Mesodermal cell (in vitro differentiated cells): ENCODE results near the gene BICRA.

Experiments
- H3K27ac ChIP-seq: 2 replicates; pipeline ENCODE4 v1.7.0; 2013; ENCODE audit warnings: mild to moderate bottlenecking, low read depth, low read length, moderate library complexity; ENCODE audit not compliant: severe bottlenecking
- H3K36me3 ChIP-seq: 2 replicates; pipeline ENCODE4 v1.7.1; 2013; ENCODE audit warnings: mild to moderate bottlenecking, low read length, moderate library complexity; ENCODE audit not compliant: control insufficient read depth, insufficient read depth
- H3K4me1 ChIP-seq: one replicate; pipeline ENCODE4 v1.7.1; 2013; ENCODE audit warnings: mild to moderate bottlenecking, low read length; ENCODE audit not compliant: insufficient read depth, control insufficient read depth, poor library complexity, severe bottlenecking
- H3K4me3 ChIP-seq: 2 replicates; pipeline ENCODE4 v1.7.0; 2013; ENCODE audit warnings: low read length, control low read depth, mild to moderate bottlenecking; ENCODE audit not compliant: insufficient read depth, poor library complexity, severe bottlenecking; ENCODE audit errors: extremely low read depth
- H3K9me3 ChIP-seq: 2 replicates; pipeline ENCODE4 v1.7.1; 2013; ENCODE audit warnings: mild to moderate bottlenecking, low read length, moderate library complexity; ENCODE audit not compliant: control insufficient read depth
- WGBS, 2 experiments: methylation state at CpG; one replicate each; pipeline ENCODE4 v1.1.5; 2013; ENCODE audit warnings: missing lambda C conversion rate in 2 of 2; ENCODE audit not compliant: insufficient coverage in 2 of 2; 5-methylcytosine and 5-hydroxymethylcytosine counted together

The BICRA gene

DNA sequence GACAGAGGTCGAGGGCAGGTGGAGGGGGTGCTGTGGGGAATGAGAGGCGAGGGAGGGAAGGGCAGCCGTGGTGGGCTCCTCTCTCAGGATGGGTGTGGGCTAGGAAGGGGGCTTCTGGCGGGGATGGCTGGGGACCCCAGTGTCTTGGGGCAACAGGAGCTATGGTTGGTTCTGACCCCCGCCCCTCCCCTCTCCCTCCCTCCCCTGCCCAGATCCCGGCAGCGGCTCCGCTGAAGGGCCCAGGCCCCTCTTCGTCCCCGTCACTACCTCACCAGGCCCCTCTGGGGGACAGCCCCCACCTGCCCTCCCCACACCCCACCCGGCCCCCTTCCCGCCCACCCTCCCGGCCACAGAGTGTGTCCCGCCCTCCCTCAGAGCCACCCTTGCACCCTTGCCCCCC, 85.0 kb downstream of the BICRA start:
- H3K27ac ChIP-seq: no peak overlapping the region
- WGBS, 2 experiments: 92 to 98% methylated on average over 3 to 4 of the region's 14 CpGs

DNA sequence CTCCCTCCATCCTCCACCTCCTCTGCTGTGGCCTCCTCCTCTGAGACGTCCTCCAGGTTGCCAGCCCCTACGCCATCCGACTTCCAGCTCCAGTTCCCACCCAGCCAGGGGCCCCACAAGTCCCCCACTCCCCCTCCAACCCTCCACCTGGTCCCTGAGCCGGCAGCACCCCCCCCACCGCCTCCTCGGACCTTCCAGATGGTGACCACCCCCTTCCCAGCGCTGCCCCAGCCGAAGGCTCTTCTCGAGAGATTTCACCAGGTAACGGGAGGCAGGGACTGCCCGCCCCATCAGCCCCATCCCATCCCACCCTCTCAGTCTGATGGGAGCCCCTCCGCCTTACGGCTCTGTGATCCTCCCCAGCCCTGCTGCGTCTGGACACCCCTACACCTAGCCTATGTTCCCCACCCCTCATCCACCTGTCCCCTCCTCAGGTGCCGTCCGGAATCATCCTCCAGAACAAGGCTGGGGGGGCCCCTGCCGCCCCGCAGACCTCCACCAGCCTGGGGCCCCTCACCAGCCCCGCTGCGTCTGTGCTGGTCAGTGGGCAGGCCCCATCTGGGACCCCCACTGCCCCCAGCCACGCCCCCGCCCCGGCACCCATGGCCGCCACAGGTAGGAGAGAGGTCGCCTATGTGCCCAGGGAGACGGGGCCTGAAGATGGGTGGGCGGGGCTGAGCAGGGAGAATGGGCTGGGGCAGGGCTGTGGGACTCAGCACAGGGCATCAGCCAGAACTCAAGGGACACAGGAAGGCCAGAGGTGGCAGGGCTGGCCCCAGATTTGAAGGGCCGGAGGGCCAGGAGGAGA, 85.7 kb downstream of the BICRA start:
- Histone ChIP-seq H3K4me1 (no peaks in the 10 kb centered on the region), H3K4me3 (no peak overlapping the region), H3K27ac (no peak overlapping the region), H3K36me3 (peaks cover 63% of the 10 kb centered on the region), H3K9me3 (no peaks in the 10 kb centered on the region)
- 93 to 97% methylated on average over 11 to 22 of the region's 28 CpGs for WGBS, 2 experiments

More for the DNA sequence above, 85.0 kb downstream of the BICRA start:
- Histone ChIP-seq H3K4me3 (no peak overlapping the region), H3K36me3 (peaks cover 61% of the 10 kb centered on the region), H3K4me1 (no peaks in the 10 kb centered on the region), H3K9me3 (no peaks in the 10 kb centered on the region)

DNA sequence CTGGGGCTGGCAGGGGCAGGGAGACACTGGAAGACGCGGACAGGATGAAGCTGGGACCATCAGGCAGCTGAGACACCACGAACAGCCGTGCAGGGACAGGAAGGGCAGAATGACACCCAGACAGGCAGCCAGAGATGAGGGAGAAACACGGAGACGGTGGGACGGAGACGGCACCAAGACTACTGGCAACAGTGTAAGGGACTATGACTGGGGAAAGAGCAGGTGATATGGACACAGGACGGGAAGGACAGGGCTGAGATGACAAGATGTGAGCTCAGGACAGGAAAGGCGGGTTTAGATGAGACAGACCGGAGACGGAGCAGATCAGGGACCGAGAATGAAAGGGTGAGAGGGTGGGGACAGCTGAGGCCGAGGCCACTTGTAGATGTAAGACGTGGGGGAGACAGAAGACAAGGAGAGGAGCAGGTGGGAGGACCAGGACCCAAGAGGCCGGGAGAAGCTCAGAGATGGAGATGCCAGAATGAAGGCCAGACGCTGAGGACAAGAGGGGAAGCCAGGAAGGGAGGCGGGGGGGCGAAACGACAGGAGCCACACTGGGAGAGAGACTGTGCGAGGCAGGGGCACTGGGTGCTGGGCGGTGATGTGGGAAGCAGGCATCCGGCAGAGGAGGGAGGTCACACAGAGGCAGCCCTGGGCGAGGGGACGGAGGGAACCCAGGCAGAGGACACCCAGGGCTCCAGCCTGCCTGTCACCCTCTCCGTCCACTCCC, 86.8 kb downstream of the BICRA start:
- H3K36me3 ChIP-seq: peaks cover 64% of the 10 kb centered on the region
- 87 to 92% methylated on average over 25 to 26 of the region's 26 CpGs for WGBS, 2 experiments
- H3K27ac ChIP-seq: no peak overlapping the region
- H3K4me1 ChIP-seq: no peaks in the 10 kb centered on the region
- H3K4me3 ChIP-seq: no peak overlapping the region
- H3K9me3 ChIP-seq: no peaks in the 10 kb centered on the region

DNA sequence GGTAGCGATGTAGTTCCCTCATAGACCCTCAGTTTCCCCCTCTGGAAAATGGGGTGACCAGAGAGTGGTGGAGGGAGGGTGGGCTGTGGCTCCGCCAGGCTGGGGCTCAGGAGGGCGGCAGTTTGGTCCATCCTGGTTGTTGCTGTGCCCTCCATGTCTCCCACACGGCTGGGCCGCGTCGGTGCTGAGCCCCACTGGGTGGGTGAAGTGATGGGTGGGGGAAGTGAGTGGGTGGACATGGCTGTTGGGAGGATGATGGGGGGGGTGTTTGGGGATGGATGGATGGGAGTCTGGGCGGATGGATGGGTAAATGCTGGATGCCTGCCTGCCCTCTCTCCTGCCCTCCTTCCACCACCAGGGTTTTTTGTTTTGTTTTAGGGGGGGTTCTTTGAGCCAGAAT, 87.7 kb downstream of the BICRA start:
- H3K36me3 ChIP-seq: peaks cover 65% of the 10 kb centered on the region
- no peak overlapping the region for H3K27ac ChIP-seq
- WGBS, 2 experiments: 95 to 100% methylated on average over 4 to 6 of the region's 8 CpGs
- no peak overlapping the region for H3K4me3 ChIP-seq
- no peaks in the 10 kb centered on the region for H3K9me3 ChIP-seq
- no peaks in the 10 kb centered on the region for H3K4me1 ChIP-seq

DNA sequence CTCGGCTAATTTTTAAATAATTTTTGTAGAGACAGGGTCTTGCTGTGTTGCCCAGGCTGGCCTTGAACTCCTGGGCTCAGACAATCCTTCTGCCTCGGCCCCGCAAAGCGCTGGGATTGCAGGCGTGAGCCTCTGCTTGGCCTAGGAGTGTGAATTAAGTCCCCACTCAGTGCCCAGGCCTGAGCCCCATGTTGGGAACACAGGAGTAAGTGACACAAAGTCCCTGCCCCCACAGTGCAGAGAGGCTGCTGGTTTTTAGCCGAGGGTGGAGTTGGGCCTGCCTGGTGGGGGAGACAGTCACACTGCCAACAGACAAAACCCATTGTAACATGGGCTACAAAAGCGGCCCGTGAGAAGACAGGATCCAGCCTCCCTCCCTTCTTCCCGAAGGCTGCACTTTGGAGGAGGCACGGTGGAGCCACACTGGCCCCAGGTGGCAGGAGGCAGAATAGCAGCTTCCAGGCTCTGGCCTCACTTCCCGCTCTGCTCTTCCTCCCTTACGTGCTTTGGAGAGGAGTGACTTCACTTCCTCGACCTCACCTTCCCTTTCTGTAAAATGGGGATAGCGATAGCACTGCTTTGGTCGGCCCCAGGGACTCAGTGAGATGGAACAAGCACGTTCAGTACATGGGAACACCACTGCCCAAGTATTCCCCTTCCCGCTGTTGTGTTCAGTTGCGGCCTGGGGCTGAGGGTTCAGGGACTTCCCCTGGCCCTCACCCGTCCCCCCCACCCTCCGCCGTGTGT, 89.1 kb downstream of the BICRA start:
- Histone ChIP-seq H3K27ac (peak overlapping the region; percentile 67), H3K36me3 (peaks cover 65% of the 10 kb centered on the region), H3K4me3 (no peak overlapping the region), H3K4me1 (no peaks in the 10 kb centered on the region), H3K9me3 (no peaks in the 10 kb centered on the region)
- WGBS, 2 experiments: 57 to 62% methylated on average over 15 to 19 of the region's 21 CpGs

DNA sequence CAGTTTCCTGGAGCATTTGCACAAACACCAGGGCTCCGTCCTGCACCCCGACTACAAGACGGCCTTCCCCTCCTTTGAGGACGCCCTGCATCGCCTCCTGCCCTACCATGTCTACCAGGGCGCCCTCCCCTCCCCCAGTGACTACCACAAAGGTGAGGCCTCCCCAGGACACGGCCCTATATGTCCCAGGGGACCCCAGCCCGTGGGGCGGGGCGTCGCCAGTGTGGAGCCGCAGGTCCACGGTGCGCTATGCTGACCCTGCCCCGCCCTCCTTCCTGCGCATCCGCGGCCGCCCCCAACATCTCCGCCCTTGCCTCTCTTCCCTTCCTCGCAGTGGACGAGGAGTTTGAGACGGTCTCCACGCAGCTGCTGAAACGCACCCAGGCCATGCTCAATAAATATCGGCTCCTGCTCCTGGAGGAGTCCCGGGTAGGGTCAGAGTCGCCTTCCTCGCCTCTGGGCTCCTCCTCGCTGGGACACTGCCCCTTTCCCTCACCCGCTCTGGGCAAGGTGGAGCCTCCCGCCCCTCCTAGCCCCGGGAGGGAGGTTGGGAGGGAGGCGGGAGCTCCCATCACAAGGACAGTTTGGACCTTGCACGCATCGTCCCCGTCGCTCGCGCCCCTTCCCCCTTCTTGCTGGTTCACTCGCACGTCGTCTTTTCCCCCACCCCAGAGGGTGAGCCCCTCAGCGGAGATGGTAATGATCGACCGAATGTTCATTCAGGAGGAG, 89.9 kb downstream of the BICRA start:
- Histone ChIP-seq H3K4me1 (no peaks in the 10 kb centered on the region), H3K27ac (no peak overlapping the region), H3K4me3 (no peak overlapping the region), H3K9me3 (no peaks in the 10 kb centered on the region), H3K36me3 (peaks cover 70% of the 10 kb centered on the region)
- WGBS, 2 experiments: 92% methylated on average over 29 to 42 of the region's 46 CpGs

DNA sequence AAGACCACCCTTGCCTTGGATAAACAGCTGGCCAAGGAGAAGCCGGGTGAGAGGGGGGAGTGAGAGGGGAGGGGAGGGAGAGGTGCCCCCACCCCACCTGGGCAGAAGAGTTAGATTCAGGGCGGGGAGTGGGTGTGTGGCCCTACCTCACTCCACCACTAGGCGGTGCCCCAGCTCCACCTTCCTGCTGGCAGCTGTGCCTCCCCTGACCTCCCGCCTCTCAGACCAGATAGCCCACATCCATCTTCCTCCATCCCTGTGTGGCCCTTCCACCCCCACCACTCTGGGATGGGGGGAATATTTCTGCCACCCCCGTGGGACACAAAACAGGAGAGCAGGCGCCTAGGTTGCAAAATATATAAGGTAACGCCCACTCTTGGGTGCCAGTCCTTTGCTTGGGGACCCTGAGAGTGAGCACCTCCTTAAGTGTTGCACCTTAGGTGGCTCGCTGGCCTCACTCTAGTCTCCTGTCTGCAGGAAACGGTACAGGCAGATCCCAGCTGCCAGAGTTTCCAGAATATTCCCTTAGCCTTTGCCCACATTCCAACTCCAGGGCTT, 90.5 kb downstream of the BICRA start:
- Histone ChIP-seq H3K9me3 (no peaks in the 10 kb centered on the region), H3K4me3 (no peak overlapping the region), H3K27ac (no peak overlapping the region), H3K36me3 (peaks cover 72% of the 10 kb centered on the region), H3K4me1 (no peaks in the 10 kb centered on the region)
- 64 to 68% methylated on average over 6 to 7 of the region's 9 CpGs for WGBS, 2 experiments

DNA sequence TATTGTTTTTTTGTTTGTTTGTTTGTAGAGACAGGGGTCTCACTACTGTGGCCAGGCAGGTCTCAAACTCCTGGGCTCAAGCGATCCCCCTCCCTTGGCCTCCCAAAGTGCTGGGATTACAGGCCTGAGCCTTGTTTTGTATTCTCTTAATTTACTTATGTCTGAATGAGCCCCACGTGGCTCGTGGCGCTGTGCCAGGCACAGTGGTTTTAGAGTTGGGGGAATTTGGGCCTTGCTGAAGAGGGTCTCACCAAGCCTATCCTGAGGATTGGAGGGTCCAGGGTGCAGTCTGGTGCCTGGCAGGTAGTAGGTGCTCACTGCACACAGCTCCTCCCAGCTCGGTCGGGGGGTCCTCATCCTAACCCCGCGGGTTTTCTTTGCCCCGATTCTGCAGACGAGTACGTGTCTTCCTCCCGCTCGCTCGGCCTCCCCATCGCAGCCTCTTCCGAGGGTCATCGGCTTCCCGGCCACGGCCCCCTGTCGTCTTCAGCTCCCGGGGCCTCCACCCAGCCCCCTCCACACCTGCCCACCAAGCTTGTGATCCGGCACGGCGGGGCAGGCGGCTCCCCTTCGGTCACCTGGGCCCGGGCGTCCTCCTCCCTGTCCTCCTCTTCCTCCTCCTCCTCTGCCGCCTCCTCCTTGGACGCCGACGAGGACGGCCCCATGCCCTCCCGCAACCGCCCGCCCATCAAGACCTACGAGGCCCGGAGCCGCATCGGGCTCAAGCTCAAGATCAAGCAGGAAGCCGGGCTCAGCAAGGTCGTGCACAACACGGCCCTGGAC, 92.2 kb downstream of the BICRA start:
- Histone ChIP-seq H3K36me3 (peaks cover 62% of the 10 kb centered on the region), H3K4me3 (no peak overlapping the region), H3K27ac (no peak overlapping the region), H3K9me3 (no peaks in the 10 kb centered on the region), H3K4me1 (no peaks in the 10 kb centered on the region)
- WGBS, 2 experiments: 95 to 98% methylated on average over 20 to 28 of the region's 43 CpGs

DNA sequence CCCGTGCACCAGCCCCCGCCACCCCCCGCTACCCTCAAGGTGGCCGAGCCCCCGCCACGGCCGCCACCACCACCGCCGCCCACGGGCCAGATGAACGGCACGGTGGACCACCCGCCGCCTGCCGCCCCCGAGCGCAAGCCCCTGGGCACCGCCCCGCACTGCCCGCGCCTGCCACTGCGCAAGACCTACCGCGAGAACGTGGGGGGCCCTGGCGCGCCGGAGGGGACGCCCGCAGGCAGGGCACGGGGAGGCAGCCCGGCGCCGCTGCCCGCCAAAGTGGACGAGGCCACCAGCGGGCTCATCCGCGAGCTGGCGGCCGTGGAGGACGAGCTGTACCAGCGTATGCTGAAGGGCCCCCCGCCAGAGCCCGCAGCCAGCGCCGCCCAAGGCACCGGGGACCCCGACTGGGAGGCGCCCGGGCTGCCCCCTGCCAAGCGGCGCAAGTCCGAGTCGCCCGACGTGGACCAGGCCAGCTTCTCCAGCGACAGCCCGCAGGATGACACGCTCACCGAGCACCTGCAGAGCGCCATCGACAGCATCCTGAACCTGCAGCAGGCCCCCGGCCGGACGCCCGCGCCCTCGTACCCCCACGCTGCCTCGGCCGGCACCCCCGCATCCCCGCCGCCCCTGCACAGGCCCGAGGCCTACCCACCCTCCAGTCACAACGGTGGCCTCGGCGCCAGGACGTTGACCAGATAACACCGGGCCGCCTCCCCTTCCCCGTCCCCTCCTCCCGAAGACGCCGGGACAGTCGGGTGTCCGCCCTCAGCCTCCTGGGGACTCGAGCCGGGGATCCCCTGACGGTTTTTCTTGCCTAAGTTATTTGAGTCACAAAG, 93.0 kb downstream of the BICRA start:
- H3K4me3 ChIP-seq: no peak overlapping the region
- peaks cover 57% of the 10 kb centered on the region for H3K36me3 ChIP-seq
- H3K9me3 ChIP-seq: no peaks in the 10 kb centered on the region
- no peak overlapping the region for H3K27ac ChIP-seq
- no peaks in the 10 kb centered on the region for H3K4me1 ChIP-seq
- 96% methylated on average over 71 to 84 of the region's 91 CpGs for WGBS, 2 experiments
